ENCODE measurements around the gene IKZF4. TPM values are rescaled to one million over a fixed set of nuclear protein-coding genes. Genes with fewer than 3 reads are reported as not detected.

IKZF4 gene
- total and polyA plus RNA-seq, 2 of the 8 experiments (the other 6 are each of a cell fraction or from before 2014, with no cell fraction given): 8.0 to 13.3 TPM

- H3K18ac ChIP-seq (ENCODE audit: extremely low read depth, low read length): no peak overlapping the region
- no peak overlapping the region for H3K14ac ChIP-seq (ENCODE audit: insufficient read length)
- ChIA-PET POLR2A (ENCODE audit: partially characterized antibody) (interaction anchor here (1.2 to 8.9 kb wide), 15 partner anchors 12 to 340 kb away, joined by 3 to 112 read pairs (median 6); partner anchors contain the start of genes ESYT1, MYL6, PA2G4 and RPL41), CTCF (ENCODE audit: partially characterized antibody) (interaction anchor here (0.6 to 1.7 kb wide), 10 partner anchors 10 to 361 kb away, joined by 3 to 6 read pairs (median 4); partner anchors contain the start of gene PA2G4)
- H3K36me3 ChIP-seq (ENCODE audit: control insufficient read depth in 2 of 4, insufficient read depth in 4 of 4, low read length in 3 of 4): no peaks in the 10 kb centered on the region; a peak in 1 of 8 replicates
- H3K27ac ChIP-seq (ENCODE audit: low read depth, low read length): no peak overlapping the region
- no peak overlapping the region for H2BK20ac ChIP-seq (ENCODE audit: low read length)
- peaks cover 7% of the 10 kb centered on the region; the same call in 1 of the 2 replicates for H3K23me2 ChIP-seq (ENCODE audit: low read depth, low read length)
- no peak overlapping the region for H3K56ac ChIP-seq (replicated peaks; ENCODE audit: insufficient read length, low read depth, low read length)
- WGBS, 2 experiments (ENCODE audit: extremely low coverage in 1 of 2, insufficient coverage in 1 of 2, insufficient read length in 1 of 2, insufficient replicate concordance in 2 of 2, low coverage in 1 of 2, low lambda C conversion rate in 2 of 2, missing lambda C conversion rate in 1 of 2): 80% methylated on average over 1 of the region's 1 CpG; no CpG with 5 or more reads in 1 of the 2 experiments
- no peak for FAIRE-seq
- peaks cover 0 to 23% of the 10 kb centered on the region in 2 experiments; a peak in 2 of 4 replicates for H3K79me2 ChIP-seq (ENCODE audit: control insufficient read depth in 1 of 2, insufficient read depth in 2 of 2, low read length in 2 of 2)
- 0 out of 2 replicates have a peak overlapping the region, but pooled peaks have one; percentile 36 for H2AFZ ChIP-seq (ENCODE audit: low read length)
- peak overlapping the region in 2 of 4 experiments; percentile 74 to 89; a peak in 4 of 8 replicates for H3K4me3 ChIP-seq (ENCODE audit: extremely low read depth in 1 of 4, insufficient read depth in 2 of 4, low read depth in 3 of 4, low read length in 4 of 4)
- H3K4me1 ChIP-seq (replicated peaks in 1 of 4; ENCODE audit: control insufficient read depth in 3 of 4, insufficient read depth in 4 of 4, low read length in 3 of 4): peaks cover 3 to 17% (median 11%) of the 10 kb centered on the region in 4 experiments
- no peak overlapping the region for H2AK5ac ChIP-seq (ENCODE audit: low read depth, low read length)
- no peak overlapping the region for H2BK5ac ChIP-seq (ENCODE audit: low read depth, low read length)
- no peaks in the 10 kb centered on the region for H3K27me3 ChIP-seq (replicated peaks in 1 of 4; ENCODE audit: control insufficient read depth in 3 of 4, extremely low read depth in 1 of 4, insufficient read depth in 3 of 4, low read length in 3 of 4)
- no peak for DNase-seq (ENCODE audit: low read depth in 1 of 2, low spot score in 2 of 2)
- H3K9ac ChIP-seq (replicated peaks in 1 of 4; ENCODE audit: extremely low read depth in 1 of 4, low read depth in 3 of 4, low read length in 3 of 4): no peak overlapping the region
- H4K5ac ChIP-seq (ENCODE audit: insufficient read length, low read depth, low read length): no peak overlapping the region
- H4K8ac ChIP-seq (ENCODE audit: extremely low read depth, insufficient read depth, low read length): no peak overlapping the region
- H2BK12ac ChIP-seq (ENCODE audit: low read depth, low read length): no peak overlapping the region
- no peak overlapping the region for H3K4ac ChIP-seq (replicated peaks; ENCODE audit: insufficient read length, low read depth, low read length)
- no peak overlapping the region for H3K23ac ChIP-seq (ENCODE audit: insufficient read length)
- peaks cover 6% of the 10 kb centered on the region; the same call in 1 of the 2 replicates for H3K79me1 ChIP-seq (ENCODE audit: low read depth, low read length)
- no peak overlapping the region for H2BK15ac ChIP-seq (ENCODE audit: low read length)
- H4K20me1 ChIP-seq (replicated peaks in 1 of 2; ENCODE audit: control insufficient read depth in 1 of 2, insufficient read depth in 2 of 2, low read length in 2 of 2): peaks cover 2 to 6% of the 10 kb centered on the region in 2 experiments
- no peaks in the 10 kb centered on the region; a peak in 1 of 4 replicates for H3K9me3 ChIP-seq (ENCODE audit: insufficient read depth in 2 of 2, low read depth in 1 of 2, low read length in 1 of 2)
- no peak overlapping the region for H2BK120ac ChIP-seq (replicated peaks; ENCODE audit: low read depth, low read length)
- H4K91ac ChIP-seq (replicated peaks; ENCODE audit: insufficient read length, low read length): no peak overlapping the region
- H3K4me2 ChIP-seq (ENCODE audit: insufficient read depth in 1 of 2, low read depth in 2 of 2, low read length in 2 of 2): peak overlapping the region; percentile 62 to 97
- TF ChIP-seq SIN3A (conservative IDR thresholded peaks at IDR 0.05 in 1 of 2, IDR thresholded peaks at IDR 0.05 in 1 of 2; ENCODE audit: low read depth in 1 of 2, low read length in 2 of 2): no peak
- no peak for TF ChIP-seq YY1 (IDR thresholded peaks at IDR 0.05; ENCODE audit: low read depth, low read length)
- TF ChIP-seq EGR1 (IDR thresholded peaks at IDR 0.05; ENCODE audit: borderline replicate concordance, low read depth, low read length): no peak
- no peak for TF ChIP-seq TCF12 (IDR thresholded peaks at IDR 0.05; ENCODE audit: low read depth, low read length)
- no peak for TF ChIP-seq SP2 (IDR thresholded peaks at IDR 0.05; ENCODE audit: low read length)
- no peak for TF ChIP-seq FOSL1 (IDR thresholded peaks at IDR 0.05; ENCODE audit: insufficient read depth, low read depth, low read length)
- no peak for TF ChIP-seq SRF (IDR thresholded peaks at IDR 0.05; ENCODE audit: low read depth, low read length)
- no peak for TF ChIP-seq CREB1 (IDR thresholded peaks at IDR 0.05)
- no peak for TF ChIP-seq CEBPB (IDR thresholded peaks at IDR 0.05; ENCODE audit: low read depth, low read length)
- no peak for TF ChIP-seq EP300 (IDR thresholded peaks at IDR 0.05; ENCODE audit: borderline replicate concordance in 1 of 2, low read depth in 2 of 2, low read length in 2 of 2)
These were observed 57.6 kb downstream of the IKZF4 start for GRCh38 chr12:56078427-56078826.

Measured in H1 (cell line).